Neural cell (in vitro differentiated cells): Measurements from ENCODE around the gene ITGAE. TPM values are rescaled to one million over a fixed set of nuclear protein-coding genes. Genes with fewer than 3 reads are reported as not detected.

Source experiments
- H2AFZ ChIP-seq: fragments of 200-600, 300-800 bp; sonication (generic), shearing (Covaris generic); 2 replicates; pipeline ENCODE4 v1.6.0; 2014; ENCODE audit warnings: low read depth, mild to moderate bottlenecking, antibody characterized with exemption, low read length, moderate library complexity
- H3F3A ChIP-seq: fragments of 200-600 bp; shearing (Covaris generic); 2 replicates; pipeline ENCODE4 v1.6.1; 2016; ENCODE audit warnings: mild to moderate bottlenecking, moderate library complexity, mixed read lengths, antibody characterized with exemption, low read length; ENCODE audit not compliant: insufficient read depth, poor library complexity, severe bottlenecking
- H3K27ac ChIP-seq: fragments of 200-600, 300-800 bp; sonication (generic), shearing (Covaris generic); 2 replicates; pipeline ENCODE4 v1.5.1; 2014; ENCODE audit warnings: mild to moderate bottlenecking, low read length, moderate library complexity
- H3K27me3 ChIP-seq: fragments of 300-800, 200-600 bp; sonication (generic), shearing (Covaris generic); 2 replicates; pipeline ENCODE4 v1.6.0; 2014; ENCODE audit warnings: mild to moderate bottlenecking, low read depth, low read length, moderate library complexity; ENCODE audit not compliant: insufficient read depth
- H3K36me3 ChIP-seq: fragments of 300-800, 200-600 bp; sonication (generic), shearing (Covaris generic); 2 replicates; pipeline ENCODE4 v1.5.1; 2014; ENCODE audit warnings: mild to moderate bottlenecking, antibody characterized with exemption, low read length, moderate library complexity; ENCODE audit not compliant: insufficient read depth
- H3K4me2 ChIP-seq: fragments of 300-800, 200-600 bp; sonication (generic), shearing (Covaris generic); 2 replicates; pipeline ENCODE4 v1.6.0; 2014; ENCODE audit warnings: mild to moderate bottlenecking, low read length
- H3K4me3 ChIP-seq: fragments of 300-800, 200-600 bp; sonication (generic), shearing (Covaris generic); 2 replicates; pipeline ENCODE4 v1.5.1; 2014; ENCODE audit warnings: mild to moderate bottlenecking, low read length, moderate library complexity
- H3K79me2 ChIP-seq: fragments of 200-600 bp; shearing (Covaris generic); replicated peaks from 2 replicates; pipeline ENCODE4 v1.6.0; 2014; ENCODE audit warnings: mild to moderate bottlenecking, low read length, moderate library complexity; ENCODE audit not compliant: insufficient read depth
- H3K9ac ChIP-seq: fragments of 300-800, 200-600 bp; sonication (generic), shearing (Covaris generic); 2 replicates; pipeline ENCODE4 v1.6.1; 2016; ENCODE audit warnings: mild to moderate bottlenecking, low read length, mixed read lengths
- H3K9me2 ChIP-seq: fragments of 200-600 bp; shearing (Covaris generic); 2 replicates; pipeline ENCODE4 v1.6.1; 2016; ENCODE audit warnings: mild to moderate bottlenecking, low read length, mixed read lengths; ENCODE audit not compliant: insufficient read depth
- H3K9me3 ChIP-seq: fragments of 200-600, 300-800 bp; sonication (generic), shearing (Covaris generic); 2 replicates; pipeline ENCODE4 v1.6.1; 2016; ENCODE audit warnings: mild to moderate bottlenecking, mixed run types, low read length, moderate library complexity, mixed read lengths
- H4K20me1 ChIP-seq: fragments of 200-600 bp; shearing (Covaris generic); 2 replicates; pipeline ENCODE4 v1.6.1; 2016; ENCODE audit warnings: mild to moderate bottlenecking, mixed run types; ENCODE audit not compliant: insufficient read depth
- EP300 ChIP-seq: fragments of 450-650 bp; conservative IDR thresholded peaks from 2 replicates; pipeline ENCODE4 v1.6.1; 2014; ENCODE audit warnings: antibody characterized with exemption, mild to moderate bottlenecking, moderate library complexity; ENCODE audit not compliant: poor library complexity, severe bottlenecking
- EZH2 ChIP-seq: fragments of 200-600, 300-800 bp; shearing (Covaris generic), sonication (generic); IDR thresholded peaks from 2 replicates; pipeline ENCODE4 v1.6.1; 2014; ENCODE audit warnings: antibody characterized with exemption, low read length, borderline replicate concordance, mild to moderate bottlenecking; ENCODE audit not compliant: insufficient read depth, poor library complexity, severe bottlenecking
- MXI1 ChIP-seq: fragments of 450-650 bp; conservative IDR thresholded peaks from 2 replicates; pipeline ENCODE4 v1.6.1; 2014; ENCODE audit warnings: antibody characterized with exemption, mild to moderate bottlenecking; ENCODE audit not compliant: poor library complexity, severe bottlenecking
- POLR2AphosphoS5 ChIP-seq: IDR thresholded peaks from 2 replicates; pipeline ENCODE4 v1.6.1; 2012
- RAD21 ChIP-seq: fragments of 450-650 bp; conservative IDR thresholded peaks from 2 replicates; pipeline ENCODE4 v1.6.1; 2014; ENCODE audit warnings: antibody characterized with exemption, mild to moderate bottlenecking, moderate library complexity
- SMC3 ChIP-seq: fragments of 450-650 bp; conservative IDR thresholded peaks from 2 replicates; pipeline ENCODE4 v1.6.1; 2014; ENCODE audit warnings: antibody characterized with exemption, mild to moderate bottlenecking, moderate library complexity; ENCODE audit not compliant: poor library complexity
- TAF1 ChIP-seq: IDR thresholded peaks from 2 replicates; pipeline ENCODE4 v1.6.1; 2012; ENCODE audit warnings: low read depth
- polyA plus RNA-seq: library from polyadenylated mRNA; depleted of rRNA; stranded (reverse); fragments of >200 nt; gene quantifications from 2 replicates; pipeline ENCODE4 v1.2.3, GENCODE V29; 2014
- TF ChIP-seq, protein P1 (sequence below): fragments of 450-650 bp; IDR thresholded peaks from 2 replicates; pipeline ENCODE4 v1.5.1; 2014; ENCODE audit warnings: antibody characterized with exemption, mild to moderate bottlenecking, moderate library complexity; ENCODE audit not compliant: poor library complexity, severe bottlenecking
- TF ChIP-seq, protein P2 (sequence below): IDR thresholded peaks from 2 replicates; pipeline ENCODE4 v1.6.1; 2012; ENCODE audit warnings: borderline replicate concordance

Gene ITGAE
- polyA plus RNA-seq, 1 donor from 2014 or later = 169 TPM

DNA sequence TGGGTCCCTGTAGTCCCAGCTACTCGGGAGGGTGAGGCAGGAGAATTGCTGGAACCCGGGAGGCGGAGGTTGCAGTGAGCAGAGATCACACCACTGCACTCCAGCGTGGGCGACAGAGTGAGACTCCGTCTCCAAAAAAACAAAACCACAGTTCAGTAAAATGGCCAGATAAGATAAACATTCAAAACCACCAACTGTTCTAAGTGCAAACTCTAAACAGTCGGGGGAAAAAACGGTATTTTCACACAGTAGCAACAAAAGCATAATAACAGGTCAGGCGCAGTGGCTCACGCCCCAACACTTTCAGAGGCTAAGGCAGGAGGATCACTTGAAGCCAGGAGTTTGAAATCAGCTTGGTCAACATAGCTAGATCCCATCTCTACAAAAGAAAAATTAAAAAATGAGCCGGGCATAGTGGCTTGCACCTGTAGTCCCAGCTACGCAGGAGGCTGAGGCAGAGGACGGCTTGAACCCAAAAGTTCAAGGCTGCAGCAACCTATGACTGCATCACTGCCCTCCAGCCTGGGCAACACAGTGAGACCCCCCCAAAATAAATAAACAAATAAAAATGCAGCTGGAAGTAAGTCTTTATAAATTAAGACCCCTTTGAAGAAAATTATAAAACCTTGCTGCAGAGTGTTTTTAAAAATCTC lies 88.1 kb downstream of the ITGAE start:
- TF ChIP-seq, protein P1, sequence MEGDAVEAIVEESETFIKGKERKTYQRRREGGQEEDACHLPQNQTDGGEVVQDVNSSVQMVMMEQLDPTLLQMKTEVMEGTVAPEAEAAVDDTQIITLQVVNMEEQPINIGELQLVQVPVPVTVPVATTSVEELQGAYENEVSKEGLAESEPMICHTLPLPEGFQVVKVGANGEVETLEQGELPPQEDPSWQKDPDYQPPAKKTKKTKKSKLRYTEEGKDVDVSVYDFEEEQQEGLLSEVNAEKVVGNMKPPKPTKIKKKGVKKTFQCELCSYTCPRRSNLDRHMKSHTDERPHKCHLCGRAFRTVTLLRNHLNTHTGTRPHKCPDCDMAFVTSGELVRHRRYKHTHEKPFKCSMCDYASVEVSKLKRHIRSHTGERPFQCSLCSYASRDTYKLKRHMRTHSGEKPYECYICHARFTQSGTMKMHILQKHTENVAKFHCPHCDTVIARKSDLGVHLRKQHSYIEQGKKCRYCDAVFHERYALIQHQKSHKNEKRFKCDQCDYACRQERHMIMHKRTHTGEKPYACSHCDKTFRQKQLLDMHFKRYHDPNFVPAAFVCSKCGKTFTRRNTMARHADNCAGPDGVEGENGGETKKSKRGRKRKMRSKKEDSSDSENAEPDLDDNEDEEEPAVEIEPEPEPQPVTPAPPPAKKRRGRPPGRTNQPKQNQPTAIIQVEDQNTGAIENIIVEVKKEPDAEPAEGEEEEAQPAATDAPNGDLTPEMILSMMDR = no peak
- TF ChIP-seq SMC3 = no peak
- no peak for TF ChIP-seq EP300
- TF ChIP-seq, protein P2, sequence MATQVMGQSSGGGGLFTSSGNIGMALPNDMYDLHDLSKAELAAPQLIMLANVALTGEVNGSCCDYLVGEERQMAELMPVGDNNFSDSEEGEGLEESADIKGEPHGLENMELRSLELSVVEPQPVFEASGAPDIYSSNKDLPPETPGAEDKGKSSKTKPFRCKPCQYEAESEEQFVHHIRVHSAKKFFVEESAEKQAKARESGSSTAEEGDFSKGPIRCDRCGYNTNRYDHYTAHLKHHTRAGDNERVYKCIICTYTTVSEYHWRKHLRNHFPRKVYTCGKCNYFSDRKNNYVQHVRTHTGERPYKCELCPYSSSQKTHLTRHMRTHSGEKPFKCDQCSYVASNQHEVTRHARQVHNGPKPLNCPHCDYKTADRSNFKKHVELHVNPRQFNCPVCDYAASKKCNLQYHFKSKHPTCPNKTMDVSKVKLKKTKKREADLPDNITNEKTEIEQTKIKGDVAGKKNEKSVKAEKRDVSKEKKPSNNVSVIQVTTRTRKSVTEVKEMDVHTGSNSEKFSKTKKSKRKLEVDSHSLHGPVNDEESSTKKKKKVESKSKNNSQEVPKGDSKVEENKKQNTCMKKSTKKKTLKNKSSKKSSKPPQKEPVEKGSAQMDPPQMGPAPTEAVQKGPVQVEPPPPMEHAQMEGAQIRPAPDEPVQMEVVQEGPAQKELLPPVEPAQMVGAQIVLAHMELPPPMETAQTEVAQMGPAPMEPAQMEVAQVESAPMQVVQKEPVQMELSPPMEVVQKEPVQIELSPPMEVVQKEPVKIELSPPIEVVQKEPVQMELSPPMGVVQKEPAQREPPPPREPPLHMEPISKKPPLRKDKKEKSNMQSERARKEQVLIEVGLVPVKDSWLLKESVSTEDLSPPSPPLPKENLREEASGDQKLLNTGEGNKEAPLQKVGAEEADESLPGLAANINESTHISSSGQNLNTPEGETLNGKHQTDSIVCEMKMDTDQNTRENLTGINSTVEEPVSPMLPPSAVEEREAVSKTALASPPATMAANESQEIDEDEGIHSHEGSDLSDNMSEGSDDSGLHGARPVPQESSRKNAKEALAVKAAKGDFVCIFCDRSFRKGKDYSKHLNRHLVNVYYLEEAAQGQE = no peak
- TF ChIP-seq POLR2AphosphoS5 = no peak
- Histone ChIP-seq H4K20me1 (no peaks in the 10 kb centered on the region), H3K36me3 (peaks cover 4% of the 10 kb centered on the region), H3K27me3 (no peaks in the 10 kb centered on the region), H3K9me2 (no peaks in the 10 kb centered on the region), H3K4me3 (no peak overlapping the region), H3K79me2 (no peaks in the 10 kb centered on the region), H2AFZ (no peak overlapping the region), H3F3A (no peaks in the 10 kb centered on the region), H3K9ac (no peak overlapping the region), H3K27ac (no peak overlapping the region), H3K9me3 (no peaks in the 10 kb centered on the region), H3K4me2 (no peak overlapping the region)

DNA sequence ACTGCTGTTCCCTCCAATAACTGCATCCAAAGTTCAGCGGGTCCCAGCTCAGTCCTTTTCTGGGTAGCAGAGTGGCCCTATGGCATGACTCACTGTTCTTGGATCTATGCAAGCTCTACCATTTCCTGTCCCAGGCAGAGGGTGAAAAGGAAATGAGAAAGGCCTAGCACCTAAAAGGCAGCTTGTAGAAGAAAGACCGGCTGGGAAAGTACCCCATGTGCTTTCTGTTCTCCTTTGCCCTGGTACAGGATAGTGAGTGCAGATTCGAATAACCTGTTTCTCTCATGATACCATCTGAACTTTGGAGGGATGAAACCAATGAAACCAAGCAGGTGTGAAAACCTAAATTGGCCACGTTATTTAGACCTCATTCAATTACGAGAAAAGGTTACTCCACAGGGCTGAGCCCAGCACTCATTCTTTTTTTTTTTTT lies 90.0 kb downstream of the ITGAE start:
- no peak overlapping the region for H3K4me2 ChIP-seq
- H3F3A ChIP-seq = no peaks in the 10 kb centered on the region
- TF ChIP-seq EP300 = no peak
- no peak for TF ChIP-seq EZH2
- no peak for TF ChIP-seq TAF1
- TF ChIP-seq RAD21 = no peak
- no peak for TF ChIP-seq POLR2AphosphoS5
- no peak for TF ChIP-seq MXI1
- TF ChIP-seq SMC3 = no peak
- TF ChIP-seq, protein P2 = no peak
- TF ChIP-seq, protein P1 = no peak

More for the DNA sequence above, 90.0 kb downstream of the ITGAE start:
- Histone ChIP-seq H3K79me2 (no peaks in the 10 kb centered on the region), H2AFZ (no peak overlapping the region), H3K36me3 (peaks cover 4% of the 10 kb centered on the region), H3K9me2 (no peaks in the 10 kb centered on the region), H3K27me3 (no peaks in the 10 kb centered on the region), H3K9me3 (no peaks in the 10 kb centered on the region), H4K20me1 (no peaks in the 10 kb centered on the region), H3K4me3 (no peak overlapping the region), H3K9ac (no peak overlapping the region), H3K27ac (no peak overlapping the region)
